Stimulated activated CD4-positive, alpha-beta T cell treated with anti-CD3 and anti-CD28 coated beads, Interleukin-4, amount 100 ng/mL, for 4 hours (primary cell): ENCODE results near the gene HAP1.
"Not testable (repeated sequence)": the region's sequence is repeated elsewhere in the genome, so short reads cannot be mapped to it uniquely, and the experiment has no call there.

Source experiments
- DNase-seq, 2 experiments: peaks; one replicate each; pipeline ENCODE4 v3.0.0-alpha.2; 2020

The HAP1 gene

DNA sequence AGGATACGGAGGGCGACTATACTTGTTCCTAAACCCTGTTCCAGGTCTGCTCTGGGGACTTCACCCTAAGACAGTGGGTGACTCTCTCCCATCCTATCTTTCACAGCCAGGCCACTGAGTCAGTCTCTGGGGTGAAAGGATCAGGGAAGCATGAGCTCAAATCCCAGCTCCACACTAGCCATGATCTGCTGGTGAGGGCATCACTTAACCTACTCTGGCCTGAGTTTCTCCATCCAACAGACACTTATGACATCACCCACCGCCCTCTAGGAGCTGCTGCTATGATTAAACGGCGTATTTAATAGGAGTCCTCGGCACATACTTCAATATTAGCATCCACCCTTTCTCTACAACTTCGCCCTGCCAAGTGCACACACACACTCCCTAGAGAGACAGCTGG lies 12.2 kb downstream of the HAP1 start:
- DNase-seq: no peak

DNA sequence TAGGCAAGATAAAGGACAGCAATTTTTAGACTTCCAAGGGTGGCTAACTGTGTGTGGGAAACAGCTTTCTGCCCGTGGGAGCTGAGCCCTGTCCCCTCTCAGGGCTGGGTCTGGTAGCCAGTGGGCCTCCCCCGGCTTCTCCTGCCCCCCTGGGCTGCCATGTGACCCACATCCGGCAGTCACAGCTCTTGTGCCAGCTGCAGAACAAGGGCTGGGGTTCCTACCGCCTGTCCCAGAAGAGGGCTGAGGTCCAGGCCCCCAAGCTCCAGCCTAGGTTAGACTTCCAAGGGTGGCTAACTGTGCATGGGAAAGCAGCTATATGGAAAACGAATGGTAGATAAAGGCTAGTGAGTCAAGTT lies 16.2 kb downstream of the HAP1 start:
- DNase-seq: no peak

DNA sequence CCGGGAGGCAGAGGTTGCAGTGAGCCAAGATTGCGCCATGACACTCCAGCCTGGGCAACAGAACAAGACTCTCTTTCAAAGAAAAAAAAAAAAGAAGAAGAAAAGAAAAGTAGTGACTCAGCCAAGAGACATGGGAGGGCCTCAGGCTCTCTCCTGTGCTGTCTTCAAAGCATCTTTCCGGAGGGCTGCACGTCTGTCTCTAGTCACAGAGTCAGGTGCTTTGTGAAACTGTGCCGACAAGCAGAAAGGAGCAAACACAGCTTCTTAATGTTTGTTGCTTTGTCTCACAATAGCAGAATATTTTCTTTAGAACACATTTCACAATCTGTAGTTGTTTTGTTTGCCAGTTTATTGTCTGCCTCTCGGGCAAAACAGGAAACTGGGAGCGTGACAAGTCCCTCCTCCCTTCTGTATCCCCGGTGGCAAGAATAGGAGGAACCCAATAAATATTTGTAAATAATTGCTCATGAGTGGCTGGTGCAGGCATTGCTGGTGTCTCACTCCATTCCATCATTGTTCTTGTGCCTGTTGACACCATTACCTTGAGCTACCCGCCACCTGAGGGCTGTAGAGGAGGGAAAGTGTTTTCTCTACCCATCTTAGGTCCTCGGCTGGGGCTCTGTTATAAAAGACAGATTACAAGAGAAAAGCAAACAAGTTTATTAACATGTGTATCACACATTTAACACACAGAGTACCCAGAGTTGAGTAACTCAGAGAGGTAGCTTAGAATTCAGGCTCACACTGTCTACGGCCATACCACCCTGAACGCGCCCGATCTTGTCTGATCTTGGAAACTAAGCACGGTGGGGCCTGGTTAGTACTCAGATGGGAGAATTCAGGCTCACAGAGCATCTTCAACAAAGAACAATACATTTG lies 16.8 kb downstream of the HAP1 start:
- DNase-seq: peak in 1 of 2 experiments; percentile 30

DNA sequence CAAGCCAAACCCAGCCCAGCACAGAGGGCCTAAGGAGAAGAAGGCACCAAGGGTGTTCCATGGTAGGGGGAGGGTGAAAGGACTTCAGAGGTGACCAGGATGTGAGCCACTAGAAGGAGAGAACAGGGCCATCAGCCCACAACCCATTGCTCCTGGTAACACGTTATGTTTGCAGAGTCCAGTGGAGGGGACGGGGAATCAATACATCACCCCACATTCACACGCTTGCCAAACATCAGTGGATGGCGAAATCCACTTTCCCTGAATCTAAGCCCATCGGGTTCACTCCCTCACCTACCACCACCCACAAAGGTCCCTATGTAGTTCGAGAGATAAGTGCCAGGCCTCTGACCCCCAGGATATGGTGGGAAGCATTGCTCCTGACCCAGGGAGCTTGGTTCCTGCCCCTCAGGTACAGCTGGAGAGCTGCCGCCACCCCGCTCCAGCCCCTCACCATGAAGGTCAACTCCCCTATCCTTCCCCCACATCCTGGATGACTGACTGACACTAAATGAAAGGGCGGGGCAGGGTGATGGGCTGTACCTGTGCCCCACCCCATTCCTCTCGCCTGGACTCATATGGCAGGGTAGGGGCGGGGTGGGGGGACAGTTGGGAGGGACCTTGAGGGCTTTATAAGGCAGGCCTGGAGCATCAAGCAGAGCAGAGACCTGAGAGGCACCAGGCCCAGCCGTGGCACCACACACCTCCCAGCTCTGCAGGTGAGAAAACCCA lies 22.6 kb downstream of the HAP1 start, which contains the start of gene GAST:
TSS of gene GAST (plus strand) at position 663 of the 732 bp plus-strand sequence. CDS start 3,106 bp downstream, outside the sequence.
- DNase-seq: no peak

DNA sequence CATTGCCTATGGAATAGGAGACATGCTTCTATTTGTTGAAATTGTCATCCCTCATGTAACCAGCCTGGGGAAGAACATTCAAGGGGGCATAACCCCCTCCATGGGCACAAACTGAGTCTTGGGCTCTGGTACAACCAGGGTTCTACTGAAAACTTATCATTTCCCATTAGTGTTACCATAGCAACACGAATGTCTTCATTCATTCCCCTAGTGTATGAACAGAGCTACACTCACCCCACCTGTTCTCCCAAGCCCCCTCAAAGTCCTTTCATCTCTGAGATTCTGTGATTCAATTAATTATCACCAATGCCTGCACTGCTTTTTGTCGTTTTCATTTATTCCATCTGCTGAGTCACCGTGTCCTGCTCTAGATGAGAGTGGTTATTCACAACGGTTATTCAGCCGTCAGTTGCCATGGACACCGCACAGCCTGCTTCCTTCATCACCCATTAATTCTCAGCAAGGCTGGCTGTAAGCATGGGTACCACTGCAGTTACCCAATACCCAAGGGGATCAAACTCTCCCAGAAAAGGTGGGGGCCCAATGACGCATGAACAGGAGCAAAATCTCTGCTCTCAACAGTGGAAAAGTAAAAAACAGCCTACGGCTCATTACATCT lies 23.9 kb downstream of the HAP1 start:
- peak in 1 of 2 experiments; percentile 58 for DNase-seq

DNA sequence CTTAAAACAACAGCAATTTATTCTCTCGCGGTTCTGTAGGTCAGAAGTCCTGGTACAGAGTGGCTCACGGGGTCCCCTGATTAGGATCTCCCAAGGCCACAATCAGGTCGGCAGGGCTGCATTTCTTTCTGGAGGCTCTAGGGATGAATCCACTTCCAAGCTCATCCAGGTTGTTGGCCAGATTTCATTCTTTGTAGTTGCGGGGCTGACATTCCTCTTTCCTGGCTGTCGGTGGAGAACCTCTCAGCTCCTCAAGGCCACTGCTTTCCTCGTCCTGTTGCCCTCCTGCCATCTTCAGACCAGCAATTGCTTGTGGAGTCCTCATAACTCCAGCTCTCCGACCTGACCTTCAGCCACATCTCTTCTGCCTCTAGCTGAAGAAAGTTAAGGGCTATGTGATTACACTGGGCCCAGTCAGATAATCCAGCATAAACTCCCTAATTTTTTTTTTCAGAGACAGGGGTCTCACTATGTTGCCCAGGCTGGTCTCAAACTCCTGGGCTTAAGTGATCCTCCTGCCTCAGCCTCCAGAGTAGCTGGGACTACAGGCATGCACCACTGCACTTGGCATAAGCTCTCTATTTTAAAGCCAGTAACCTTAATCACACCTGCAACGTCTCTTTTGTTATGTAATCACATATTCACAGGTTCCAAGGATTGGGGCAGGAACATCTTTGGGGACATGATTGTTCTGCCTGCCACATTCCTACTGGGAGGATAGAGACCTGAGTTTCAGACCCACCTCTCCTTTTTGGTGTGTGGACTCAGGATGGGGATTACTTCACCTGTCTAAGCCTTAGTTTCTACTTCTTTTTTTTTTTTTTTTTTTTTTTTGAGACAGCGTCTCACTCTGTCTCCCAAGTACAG lies 26.4 kb downstream of the HAP1 start:
- DNase-seq: no peak

DNA sequence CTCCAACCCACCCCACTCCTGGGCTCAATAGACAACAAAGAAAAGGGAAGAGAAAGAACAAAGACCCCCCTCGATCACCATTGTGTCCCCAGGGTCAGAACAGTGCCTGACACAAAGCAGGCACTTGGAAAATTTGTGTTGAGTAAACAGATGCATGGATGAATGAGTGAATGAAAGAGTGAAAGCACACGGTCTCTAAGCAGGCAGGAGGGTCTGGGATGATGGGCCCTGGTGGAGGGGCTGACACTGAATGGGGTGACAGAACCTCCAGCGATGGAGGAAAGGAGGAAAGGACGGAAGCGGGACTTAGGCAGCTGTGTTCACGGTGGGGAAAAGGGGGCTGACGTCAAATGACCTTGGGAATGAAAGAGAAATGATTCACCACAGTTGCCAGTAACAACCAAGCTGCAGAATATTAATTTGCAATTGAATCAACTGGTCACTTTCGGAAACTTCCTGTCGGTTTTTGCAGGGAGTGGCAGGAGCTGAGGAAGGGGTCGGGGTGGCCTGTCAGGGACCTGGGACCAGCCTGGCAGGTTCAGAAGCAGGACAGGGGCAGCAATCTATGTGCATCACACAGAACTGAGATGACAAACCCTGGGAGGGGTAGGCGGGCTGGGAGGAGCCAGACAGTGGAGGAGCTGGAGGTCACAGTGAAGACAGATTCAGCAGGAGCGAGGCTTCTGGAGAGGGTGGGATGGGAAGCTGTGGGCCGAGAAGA lies 29.0 kb downstream of the HAP1 start:
- DNase-seq: no peak

DNA sequence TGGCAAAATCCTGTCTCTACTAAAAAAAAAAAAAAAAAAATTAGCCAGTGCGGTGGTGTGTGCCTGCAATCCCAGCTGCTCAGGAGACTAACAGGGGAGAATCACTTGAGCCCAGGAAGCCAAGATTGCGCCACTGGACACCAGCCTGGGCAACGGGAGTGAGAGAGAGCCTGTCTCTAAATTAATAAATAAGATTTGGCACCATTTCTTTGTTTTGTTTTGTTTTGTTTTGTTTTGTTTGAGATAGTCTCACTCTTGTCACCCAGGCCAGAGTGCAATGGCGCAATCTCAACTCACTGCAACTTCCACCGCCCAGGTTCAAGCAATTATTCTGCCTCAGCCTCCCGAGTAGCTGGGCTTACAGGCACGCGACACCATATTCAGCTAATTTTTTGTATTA lies 31.7 kb downstream of the HAP1 start:
- DNase-seq: no peak

DNA sequence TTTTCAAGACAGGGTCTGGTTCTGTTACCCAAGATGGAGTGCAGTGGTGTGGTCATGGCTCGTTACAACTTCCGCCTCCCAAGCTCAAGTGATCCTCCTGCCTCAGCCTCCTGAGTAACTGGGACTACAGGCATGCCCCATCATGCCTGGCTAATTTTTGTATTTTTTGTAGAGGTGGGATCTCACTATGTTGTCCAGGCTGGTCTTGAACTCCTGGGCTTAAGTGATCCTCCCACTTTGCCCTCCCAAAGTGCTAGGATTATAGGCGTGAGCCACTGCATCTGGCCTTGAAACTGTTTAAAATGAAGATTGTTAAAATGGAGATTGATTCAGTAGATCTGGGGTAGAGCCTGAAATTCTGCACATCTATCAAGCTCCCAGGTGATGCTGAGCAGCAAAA lies 33.6 kb downstream of the HAP1 start:
- not testable (repeated sequence) for DNase-seq

DNA sequence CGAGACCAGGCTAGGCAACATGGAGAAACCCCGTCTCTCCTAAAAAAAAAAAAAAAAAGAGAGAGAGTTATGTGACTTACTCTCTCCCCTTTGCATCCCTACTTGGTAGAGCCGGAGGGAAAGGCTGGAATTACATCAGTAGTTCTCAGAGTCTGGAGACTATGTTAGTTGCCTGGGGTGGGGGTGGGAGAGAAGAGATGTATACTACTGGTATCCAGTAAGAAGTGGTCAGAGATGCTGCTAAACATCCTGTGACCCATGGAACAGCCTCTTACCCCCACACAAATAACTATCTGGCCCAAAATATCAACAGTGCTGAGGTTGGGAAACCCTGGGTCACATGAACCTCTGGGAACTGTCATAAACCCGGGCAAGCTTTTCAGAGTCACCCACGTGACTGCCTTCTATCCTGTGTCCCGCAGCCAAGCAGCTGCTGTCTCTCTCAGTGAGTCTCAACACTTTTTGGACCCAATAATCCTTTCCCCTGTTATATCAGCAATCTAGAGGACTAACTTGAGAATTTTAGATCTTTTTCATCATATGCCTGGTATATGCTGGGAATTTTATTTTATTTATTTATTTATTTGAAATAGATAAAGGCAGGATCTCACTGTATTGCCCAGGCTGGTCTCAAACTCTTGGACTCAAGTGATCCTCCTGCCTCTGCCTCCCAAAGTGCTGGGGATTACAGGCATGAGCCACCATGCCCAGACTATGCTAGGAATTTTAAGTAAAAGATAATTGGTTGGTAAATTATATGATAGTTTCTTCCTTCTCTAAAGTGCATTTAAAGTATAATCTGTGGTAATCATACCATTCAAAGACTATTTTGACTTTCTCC lies 37.1 kb downstream of the HAP1 start:
- no peak for DNase-seq

DNA sequence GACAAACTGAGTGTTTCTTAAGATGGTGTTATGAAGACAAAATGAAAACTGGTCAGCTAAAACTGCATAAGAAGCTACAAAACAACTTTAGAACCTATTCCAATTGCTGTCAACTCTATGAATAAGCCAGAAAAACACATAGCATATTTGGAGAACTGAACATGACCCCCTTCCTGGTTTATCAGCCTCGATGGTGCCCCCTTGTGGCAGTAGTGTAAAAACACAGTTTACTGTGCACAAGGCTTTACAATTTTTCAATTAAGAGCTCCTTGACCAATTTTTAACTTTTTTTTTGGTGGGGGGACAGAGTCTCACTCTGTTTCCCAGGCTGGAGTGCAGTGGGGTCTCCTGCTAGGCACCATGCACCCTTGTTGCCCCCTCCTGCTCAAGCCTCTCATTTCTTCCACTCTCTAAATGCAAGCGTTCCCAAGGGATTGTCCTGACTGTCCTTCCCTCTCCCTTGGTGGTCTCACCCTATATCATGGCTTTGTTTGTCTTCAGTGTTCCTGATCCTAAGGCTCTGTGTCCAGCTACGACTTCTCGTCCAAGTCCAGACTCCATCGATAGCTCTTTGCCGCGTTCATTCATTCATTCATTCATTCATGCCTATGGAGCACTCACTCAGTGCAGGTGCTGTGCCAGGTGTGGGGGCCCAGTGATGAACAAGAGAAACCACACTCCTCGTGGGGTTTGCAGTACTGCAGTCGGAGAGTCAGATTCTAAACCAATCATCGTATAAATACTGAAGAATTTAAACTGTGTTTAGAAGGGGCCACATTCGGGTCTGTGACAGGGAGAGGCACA lies 38.3 kb downstream of the HAP1 start:
- peak; percentile 65 to 68 for DNase-seq

DNA sequence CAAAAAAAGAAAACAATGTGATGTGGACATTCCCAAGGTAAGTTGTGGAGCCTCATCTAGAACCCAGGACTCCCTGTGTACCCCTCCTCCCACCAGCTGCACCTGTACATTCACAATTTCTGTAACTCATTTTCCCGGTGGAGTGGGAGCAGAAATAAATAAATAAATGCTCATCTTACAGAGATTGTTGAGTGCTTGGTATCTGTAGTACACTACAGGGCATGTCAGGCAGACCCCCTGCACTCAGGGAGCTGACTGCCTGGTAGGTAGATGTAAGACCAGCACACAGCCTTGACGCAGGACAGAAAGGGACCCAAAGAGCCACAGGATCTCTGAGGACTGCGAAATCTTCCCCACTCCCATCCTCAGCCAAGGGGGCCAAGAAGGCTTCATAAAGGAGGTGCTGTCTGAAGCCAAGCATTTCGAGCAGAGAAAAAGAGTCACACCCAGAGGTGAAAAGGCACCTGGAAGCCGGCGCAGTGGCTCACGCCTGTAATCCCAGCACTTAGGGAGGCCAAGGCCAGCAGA lies 39.2 kb downstream of the HAP1 start:
- DNase-seq: no peak

DNA sequence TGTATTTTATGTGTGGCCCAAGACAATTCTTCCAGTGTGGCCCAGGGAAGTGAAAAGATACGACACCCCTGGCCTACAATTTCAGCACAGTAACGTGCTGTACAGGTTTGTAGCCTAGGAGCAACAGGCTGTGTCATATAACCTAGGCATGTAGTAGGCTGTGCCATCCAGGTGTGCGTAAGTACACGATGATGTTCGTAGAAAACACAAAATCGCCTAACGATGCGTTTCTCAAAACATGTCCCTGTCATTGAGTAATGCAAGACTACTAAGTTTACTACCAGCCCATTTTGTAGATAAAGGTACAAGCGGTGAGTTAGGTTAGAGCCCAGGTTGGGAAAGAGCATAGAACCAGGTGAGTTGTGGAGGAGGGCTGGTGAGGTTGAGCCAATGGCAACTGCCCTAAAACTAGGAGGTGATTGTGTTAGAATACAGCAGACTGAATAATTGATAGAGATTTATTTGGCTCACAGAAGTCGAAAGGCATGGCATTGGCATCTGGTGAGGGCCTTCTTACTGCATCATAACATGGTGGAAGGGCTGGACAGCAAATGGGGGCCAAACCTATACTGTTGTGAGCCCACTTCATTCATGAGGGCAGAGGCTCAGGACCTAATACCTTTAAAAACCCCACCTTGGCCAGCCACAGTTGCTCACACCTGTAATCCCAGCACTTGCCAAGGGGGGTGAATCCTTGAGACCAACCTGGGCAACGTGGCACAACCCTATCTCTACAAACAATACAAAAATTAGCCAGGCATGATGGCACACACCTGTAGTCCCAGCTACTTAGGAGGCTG lies 41.5 kb downstream of the HAP1 start:
- DNase-seq: no peak

DNA sequence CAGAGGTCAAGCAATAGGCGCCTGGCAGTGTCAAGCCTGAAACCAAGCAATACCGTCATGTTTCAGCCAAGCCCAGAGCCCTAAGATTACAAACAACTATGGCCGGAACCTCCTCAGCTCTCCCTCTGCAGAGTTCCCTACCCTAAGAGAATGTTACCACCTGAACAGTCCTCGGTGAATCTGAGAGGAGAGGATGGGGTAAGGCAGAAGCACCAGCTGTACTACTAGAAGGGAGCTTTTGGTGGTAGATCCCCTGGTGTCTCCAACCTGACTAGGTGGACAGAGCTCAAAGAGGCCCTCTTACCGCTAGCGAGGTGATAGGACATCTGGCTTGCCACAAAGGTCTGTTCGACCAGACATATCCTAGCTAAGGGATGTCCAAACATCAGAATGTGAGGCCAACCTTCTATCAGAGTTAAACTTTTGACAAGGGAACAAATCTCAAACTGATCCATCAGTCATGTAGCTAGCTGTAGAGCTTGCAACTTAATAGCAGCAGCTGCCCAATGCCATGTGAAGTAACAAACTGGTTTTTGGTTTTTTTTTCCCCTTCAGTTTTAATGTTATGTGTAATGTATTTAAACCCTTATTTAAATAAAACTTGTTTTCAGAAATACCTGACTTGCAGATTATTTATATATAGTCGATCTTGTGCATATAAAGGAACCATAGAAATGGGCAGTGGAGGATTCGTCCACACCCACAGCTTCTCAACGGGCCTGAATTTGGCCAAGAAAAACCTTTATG lies 43.2 kb downstream of the HAP1 start:
- no peak for DNase-seq

DNA sequence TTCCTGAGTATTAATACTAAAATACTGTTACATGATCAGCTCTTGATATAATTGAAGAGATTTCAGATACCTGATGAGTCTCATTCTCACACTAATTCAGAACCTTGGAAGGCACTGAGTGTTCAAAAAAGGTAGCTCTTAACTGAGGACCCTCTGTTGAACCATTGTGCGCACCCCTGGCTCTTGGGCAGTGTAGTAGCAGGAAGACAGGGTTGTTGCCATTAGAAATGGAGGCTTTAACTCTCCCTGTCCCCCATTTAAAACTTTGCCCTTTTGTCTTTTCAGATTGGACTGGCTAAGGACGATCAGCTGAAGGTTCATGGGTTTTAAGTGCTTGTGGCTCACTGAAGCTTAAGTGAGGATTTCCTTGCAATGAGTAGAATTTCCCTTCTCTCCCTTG lies 43.9 kb downstream of the HAP1 start:
- no peak for DNase-seq

DNA sequence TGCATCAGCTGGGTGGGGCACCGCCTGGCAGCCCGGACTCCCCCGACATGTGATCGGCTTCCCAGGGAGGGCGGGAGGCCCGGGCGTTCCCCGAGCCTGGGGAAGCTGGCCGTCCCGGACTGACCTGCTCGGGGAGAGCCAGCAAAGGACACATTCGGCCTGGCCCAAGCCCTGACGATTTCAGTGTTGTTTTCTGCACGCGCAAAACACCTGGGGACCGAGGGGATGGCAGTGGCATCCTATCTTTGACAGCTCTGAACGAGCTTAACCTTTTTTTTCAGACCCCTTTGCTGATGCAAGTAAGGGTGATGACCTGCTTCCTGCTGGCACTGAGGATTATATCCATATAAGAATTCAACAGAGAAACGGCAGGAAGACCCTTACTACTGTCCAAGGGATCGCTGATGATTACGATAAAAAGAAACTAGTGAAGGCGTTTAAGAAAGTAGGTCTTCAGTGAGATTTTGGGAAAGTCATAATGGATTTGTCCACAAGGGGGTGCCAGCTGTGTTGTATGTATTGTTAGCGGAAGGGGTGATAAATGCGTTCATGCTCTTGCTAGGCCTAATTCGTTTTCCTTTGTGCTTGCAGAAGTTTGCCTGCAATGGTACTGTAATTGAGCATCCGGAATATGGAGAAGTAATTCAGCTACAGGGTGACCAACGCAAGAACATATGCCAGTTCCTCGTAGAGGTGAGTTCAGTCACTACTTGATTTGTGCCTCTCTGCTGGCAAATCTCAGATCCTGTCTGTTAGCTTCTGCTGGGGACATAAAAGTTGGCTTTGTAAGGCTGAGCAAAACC lies 44.7 kb downstream of the HAP1 start:
- peak in 1 of 2 experiments; percentile 41 for DNase-seq
